H9 (cell line): Measurements from ENCODE around the gene TBX19. TPM values are rescaled to one million over a fixed set of nuclear protein-coding genes. Genes with fewer than 3 reads are reported as not detected.

Source experiments
- DNase-seq: peaks from one replicate; pipeline ENCODE4 v3.0.0-alpha.2; 2017
- H2AFZ ChIP-seq: one replicate; pipeline ENCODE4 v1.6.1; 2013; ENCODE audit warnings: mild to moderate bottlenecking, low read length, control low read depth, moderate library complexity
- H2AK5ac ChIP-seq: 2 replicates; pipeline ENCODE4 v1.6.1; 2013; ENCODE audit warnings: low read length, control low read depth, mixed read lengths; ENCODE audit not compliant: insufficient read length
- H2BK120ac ChIP-seq: one replicate; pipeline ENCODE4 v1.6.1; 2013; ENCODE audit warnings: low read depth, mild to moderate bottlenecking, low read length, control low read depth, inconsistent platforms; ENCODE audit not compliant: poor library complexity, severe bottlenecking
- H2BK12ac ChIP-seq: 2 replicates; pipeline ENCODE4 v1.6.1; 2013; ENCODE audit warnings: low read length, control low read depth, mixed read lengths, low read depth; ENCODE audit not compliant: insufficient read length
- H2BK15ac ChIP-seq: 2 replicates; pipeline ENCODE4 v1.6.1; 2013; ENCODE audit warnings: low read depth, low read length, control low read depth
- H2BK20ac ChIP-seq: one replicate; pipeline ENCODE4 v1.6.1; 2013; ENCODE audit warnings: low read depth, mild to moderate bottlenecking, low read length, control low read depth, inconsistent platforms; ENCODE audit not compliant: poor library complexity, severe bottlenecking
- H2BK5ac ChIP-seq: 2 replicates; pipeline ENCODE4 v1.6.1; 2013; ENCODE audit warnings: low read length, control low read depth, mixed read lengths; ENCODE audit not compliant: insufficient read length
- H3K14ac ChIP-seq: 2 replicates; pipeline ENCODE4 v1.6.1; 2013; ENCODE audit warnings: low read length, control low read depth; ENCODE audit not compliant: insufficient read depth
- H3K18ac ChIP-seq: 2 replicates; pipeline ENCODE4 v1.6.1; 2013; ENCODE audit warnings: low read depth, mild to moderate bottlenecking, mixed read lengths, low read length, control low read depth; ENCODE audit not compliant: insufficient read length
- H3K23ac ChIP-seq: 2 replicates; pipeline ENCODE4 v1.6.1; 2013; ENCODE audit warnings: low read length, control low read depth, mixed read lengths, low read depth; ENCODE audit not compliant: insufficient read length
- H3K23me2 ChIP-seq: 2 replicates; pipeline ENCODE4 v1.6.1; 2013; ENCODE audit warnings: low read depth, mild to moderate bottlenecking, mixed read lengths, low read length, control low read depth; ENCODE audit not compliant: insufficient read length, poor library complexity, severe bottlenecking
- H3K27ac ChIP-seq: 2 replicates; pipeline ENCODE4 v1.5.1; 2013; ENCODE audit warnings: low read length, control low read depth, mixed read lengths, low read depth; ENCODE audit not compliant: insufficient read length
- H3K27me3 ChIP-seq: 2 replicates; pipeline ENCODE4 v1.6.1; 2013; ENCODE audit warnings: low read length, control low read depth, inconsistent platforms; ENCODE audit not compliant: insufficient read depth
- H3K4ac ChIP-seq: 2 replicates; pipeline ENCODE4 v1.6.1; 2013; ENCODE audit warnings: low read depth, mild to moderate bottlenecking, control low read depth, inconsistent platforms, low read length, moderate library complexity
- H3K4me1 ChIP-seq: 2 replicates; pipeline ENCODE4 v1.6.1; 2013; ENCODE audit warnings: low read length, control low read depth, inconsistent platforms; ENCODE audit not compliant: insufficient read depth
- H3K4me2 ChIP-seq: 2 replicates; pipeline ENCODE4 v1.6.1; 2013; ENCODE audit warnings: low read length, control low read depth, mixed read lengths; ENCODE audit not compliant: insufficient read length, insufficient read depth
- H3K56ac ChIP-seq: 2 replicates; pipeline ENCODE4 v1.6.1; 2013; ENCODE audit warnings: low read depth, mild to moderate bottlenecking, mixed read lengths, low read length, control low read depth; ENCODE audit not compliant: insufficient read length
- H3K79me1 ChIP-seq: 2 replicates; pipeline ENCODE4 v1.6.1; 2013; ENCODE audit warnings: low read depth, mild to moderate bottlenecking, moderate library complexity, low read length, control low read depth, inconsistent platforms; ENCODE audit not compliant: insufficient read depth, poor library complexity, severe bottlenecking
- H3K79me2 ChIP-seq: 2 replicates; pipeline ENCODE4 v1.6.1; 2013; ENCODE audit warnings: low read length, control low read depth, inconsistent platforms; ENCODE audit not compliant: insufficient read depth
- H3K9ac ChIP-seq: 2 replicates; pipeline ENCODE4 v1.6.1; 2013; ENCODE audit warnings: low read length, control low read depth, mixed read lengths; ENCODE audit not compliant: insufficient read length; ENCODE audit errors: extremely low read depth
- H3K9me3 ChIP-seq: one replicate; pipeline ENCODE4 v1.6.1; 2013; ENCODE audit warnings: low read depth, low read length, inconsistent platforms; ENCODE audit not compliant: control insufficient read depth
- H3T11ph ChIP-seq: one replicate; pipeline ENCODE4 v1.6.1; 2013; ENCODE audit warnings: mild to moderate bottlenecking, low read length, control low read depth, inconsistent platforms
- H4K20me1 ChIP-seq: one replicate; pipeline ENCODE4 v1.6.1; 2013; ENCODE audit not compliant: control insufficient read depth, insufficient read length, insufficient read depth
- H4K5ac ChIP-seq: 2 replicates; pipeline ENCODE4 v1.6.1; 2013; ENCODE audit warnings: low read depth, mild to moderate bottlenecking, mixed read lengths, low read length, control low read depth; ENCODE audit not compliant: insufficient read length
- H4K8ac ChIP-seq: replicated peaks from 2 replicates; pipeline ENCODE4 v1.6.1; 2013; ENCODE audit warnings: low read length, control low read depth, mixed read lengths, low read depth; ENCODE audit not compliant: insufficient read length
- H4K91ac ChIP-seq: 2 replicates; pipeline ENCODE4 v1.6.1; 2013; ENCODE audit warnings: low read depth, mild to moderate bottlenecking, moderate library complexity, mixed read lengths, low read length, control low read depth; ENCODE audit not compliant: insufficient read length
- H3K27ac Mint-ChIP-seq, 3 experiments: 2 replicates in 2 of 3; 3 replicates in 1 of 3; pipeline ENCODE4 v1.8.0; 2020 to 2021; ENCODE audit warnings: mixed read lengths in 3 of 3, mild to moderate bottlenecking in 1 of 3, moderate library complexity in 1 of 3
- H3K27me3 Mint-ChIP-seq: 2 replicates; pipeline ENCODE4 v1.8.0; 2021; ENCODE audit warnings: low read depth, mild to moderate bottlenecking, moderate library complexity, mixed read lengths
- H3K36me3 Mint-ChIP-seq, 3 experiments: 2 replicates in 2 of 3; 3 replicates in 1 of 3; pipeline ENCODE4 v1.8.0; 2020 to 2021; ENCODE audit warnings: low read depth in 3 of 3, mixed read lengths in 3 of 3; ENCODE audit not compliant: insufficient read depth in 1 of 3
- H3K4me1 Mint-ChIP-seq, 2 experiments: 2 replicates each; pipeline ENCODE4 v1.8.0; 2020; ENCODE audit warnings: mixed read lengths in 2 of 2
- H3K4me3 Mint-ChIP-seq, 2 experiments: 2 replicates in 1 of 2; 3 replicates in 1 of 2; pipeline ENCODE4 v1.8.0; 2020 to 2021; ENCODE audit warnings: mild to moderate bottlenecking in 2 of 2, mixed read lengths in 2 of 2, moderate library complexity in 1 of 2
- H3K9me3 Mint-ChIP-seq, 2 experiments: 2 replicates in 1 of 2; 3 replicates in 1 of 2; pipeline ENCODE4 v1.8.0; 2020; ENCODE audit warnings: mild to moderate bottlenecking in 2 of 2, mixed read lengths in 2 of 2, moderate library complexity in 1 of 2
- WGBS: extraction: QIAGEN DNeasy Blood & Tissue Kit; methylation state at CpG from one replicate; pipeline ENCODE4 v1.1.7; 2013; ENCODE audit warnings: missing lambda C conversion rate, low lambda C conversion rate, mixed read lengths; ENCODE audit not compliant: insufficient read length; ENCODE audit errors: extremely low coverage; 5-methylcytosine and 5-hydroxymethylcytosine counted together
- total RNA-seq: library from RNA; stranded (reverse); gene quantifications from 2 replicates; pipeline ENCODE4 v1.2.1, GENCODE V29; 2021
- TF ChIP-seq, protein P1 (sequence below): fragments of 200-600 bp; sonication (generic); conservative IDR thresholded peaks from 3 replicates; pipeline ENCODE4 v1.8.0; 2021; ENCODE audit warnings: antibody characterized with exemption, mild to moderate bottlenecking

TBX19 gene
- total RNA-seq, 1 experiment from 2014 or later, result 0.48 TPM

DNA sequence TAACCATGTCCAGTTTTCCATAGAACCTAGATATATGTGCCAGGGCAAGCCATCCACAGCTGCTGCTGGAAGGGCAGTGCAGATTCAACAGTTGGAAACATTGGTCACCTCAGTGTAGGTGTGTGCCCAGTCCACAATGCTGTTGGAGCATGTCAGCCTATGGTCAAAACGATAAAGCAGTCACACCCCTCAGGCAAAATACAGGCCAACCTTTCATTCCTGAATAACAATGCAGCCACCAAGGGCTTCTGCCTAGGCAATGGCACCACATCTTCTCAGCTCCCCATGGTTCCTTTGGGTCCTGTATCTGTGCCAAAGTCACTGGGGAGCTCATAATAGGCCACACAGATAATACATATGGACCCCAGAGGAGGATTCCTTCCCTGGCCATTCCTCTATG lies 15.1 kb upstream of the TBX19 start:
- Histone ChIP-seq H3K9me3 (no peaks in the 10 kb centered on the region), H4K20me1 (no peaks in the 10 kb centered on the region), H2AFZ (no peak overlapping the region), H3K14ac (no peak overlapping the region), H3K18ac (no peak overlapping the region), H4K8ac (no peak overlapping the region), H3K4me1 (no peaks in the 10 kb centered on the region; the same call in 1 of the 2 replicates), H3K79me2 (no peaks in the 10 kb centered on the region), H2BK20ac (no peak overlapping the region), H2AK5ac (no peak overlapping the region), H3K4me2 (no peak overlapping the region), H2BK12ac (no peak overlapping the region), H3K79me1 (no peaks in the 10 kb centered on the region), H4K5ac (no peak overlapping the region), H3K27ac (no peak overlapping the region), H4K91ac (no peak overlapping the region), H3K9ac (no peak overlapping the region), H2BK120ac (no peak overlapping the region), H2BK15ac (no peak overlapping the region), H3T11ph (no peak overlapping the region), H3K4ac (no peak overlapping the region), H3K27me3 (no peaks in the 10 kb centered on the region), H3K23ac (no peak overlapping the region), H3K23me2 (no peaks in the 10 kb centered on the region), H3K56ac (no peak overlapping the region), H2BK5ac (no peak overlapping the region)
- TF ChIP-seq, protein P1, sequence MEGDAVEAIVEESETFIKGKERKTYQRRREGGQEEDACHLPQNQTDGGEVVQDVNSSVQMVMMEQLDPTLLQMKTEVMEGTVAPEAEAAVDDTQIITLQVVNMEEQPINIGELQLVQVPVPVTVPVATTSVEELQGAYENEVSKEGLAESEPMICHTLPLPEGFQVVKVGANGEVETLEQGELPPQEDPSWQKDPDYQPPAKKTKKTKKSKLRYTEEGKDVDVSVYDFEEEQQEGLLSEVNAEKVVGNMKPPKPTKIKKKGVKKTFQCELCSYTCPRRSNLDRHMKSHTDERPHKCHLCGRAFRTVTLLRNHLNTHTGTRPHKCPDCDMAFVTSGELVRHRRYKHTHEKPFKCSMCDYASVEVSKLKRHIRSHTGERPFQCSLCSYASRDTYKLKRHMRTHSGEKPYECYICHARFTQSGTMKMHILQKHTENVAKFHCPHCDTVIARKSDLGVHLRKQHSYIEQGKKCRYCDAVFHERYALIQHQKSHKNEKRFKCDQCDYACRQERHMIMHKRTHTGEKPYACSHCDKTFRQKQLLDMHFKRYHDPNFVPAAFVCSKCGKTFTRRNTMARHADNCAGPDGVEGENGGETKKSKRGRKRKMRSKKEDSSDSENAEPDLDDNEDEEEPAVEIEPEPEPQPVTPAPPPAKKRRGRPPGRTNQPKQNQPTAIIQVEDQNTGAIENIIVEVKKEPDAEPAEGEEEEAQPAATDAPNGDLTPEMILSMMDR, result no peak
- Mint-ChIP-seq H3K36me3 (peaks cover 6 to 19% (median 12%) of the 10 kb centered on the region in 3 experiments), H3K4me3 (no peak overlapping the region), H3K4me1 (peaks cover 7 to 12% of the 10 kb centered on the region in 2 experiments), H3K27me3 (no peaks in the 10 kb centered on the region), H3K9me3 (peaks cover 5 to 6% of the 10 kb centered on the region in 2 experiments; a peak in 4 of 5 replicates), H3K27ac (no peak overlapping the region)
- DNase-seq, result no peak
- WGBS, result no CpG with 5 or more reads among the region's 1 CpG
